Neural cell (in vitro differentiated cells): ENCODE results near the gene TIPRL. TPM values are rescaled to one million over a fixed set of nuclear protein-coding genes. Genes with fewer than 3 reads are reported as not detected.

ENCODE experiments used
- H2AFZ ChIP-seq: fragments of 200-600, 300-800 bp; sonication (generic), shearing (Covaris generic); 2 replicates; pipeline ENCODE4 v1.6.0; 2014; ENCODE audit warnings: low read depth, mild to moderate bottlenecking, antibody characterized with exemption, low read length, moderate library complexity
- H3F3A ChIP-seq: fragments of 200-600 bp; shearing (Covaris generic); 2 replicates; pipeline ENCODE4 v1.6.1; 2016; ENCODE audit warnings: mild to moderate bottlenecking, moderate library complexity, mixed read lengths, antibody characterized with exemption, low read length; ENCODE audit not compliant: insufficient read depth, poor library complexity, severe bottlenecking
- H3K27ac ChIP-seq: fragments of 200-600, 300-800 bp; sonication (generic), shearing (Covaris generic); 2 replicates; pipeline ENCODE4 v1.5.1; 2014; ENCODE audit warnings: mild to moderate bottlenecking, low read length, moderate library complexity
- H3K27me3 ChIP-seq: fragments of 300-800, 200-600 bp; sonication (generic), shearing (Covaris generic); 2 replicates; pipeline ENCODE4 v1.6.0; 2014; ENCODE audit warnings: mild to moderate bottlenecking, low read depth, low read length, moderate library complexity; ENCODE audit not compliant: insufficient read depth
- H3K36me3 ChIP-seq: fragments of 300-800, 200-600 bp; sonication (generic), shearing (Covaris generic); 2 replicates; pipeline ENCODE4 v1.5.1; 2014; ENCODE audit warnings: mild to moderate bottlenecking, antibody characterized with exemption, low read length, moderate library complexity; ENCODE audit not compliant: insufficient read depth
- H3K4me2 ChIP-seq: fragments of 300-800, 200-600 bp; sonication (generic), shearing (Covaris generic); 2 replicates; pipeline ENCODE4 v1.6.0; 2014; ENCODE audit warnings: mild to moderate bottlenecking, low read length
- H3K4me3 ChIP-seq: fragments of 300-800, 200-600 bp; sonication (generic), shearing (Covaris generic); 2 replicates; pipeline ENCODE4 v1.5.1; 2014; ENCODE audit warnings: mild to moderate bottlenecking, low read length, moderate library complexity
- H3K79me2 ChIP-seq: fragments of 200-600 bp; shearing (Covaris generic); replicated peaks from 2 replicates; pipeline ENCODE4 v1.6.0; 2014; ENCODE audit warnings: mild to moderate bottlenecking, low read length, moderate library complexity; ENCODE audit not compliant: insufficient read depth
- H3K9ac ChIP-seq: fragments of 300-800, 200-600 bp; sonication (generic), shearing (Covaris generic); 2 replicates; pipeline ENCODE4 v1.6.1; 2016; ENCODE audit warnings: mild to moderate bottlenecking, low read length, mixed read lengths
- H3K9me2 ChIP-seq: fragments of 200-600 bp; shearing (Covaris generic); 2 replicates; pipeline ENCODE4 v1.6.1; 2016; ENCODE audit warnings: mild to moderate bottlenecking, low read length, mixed read lengths; ENCODE audit not compliant: insufficient read depth
- H3K9me3 ChIP-seq: fragments of 200-600, 300-800 bp; sonication (generic), shearing (Covaris generic); 2 replicates; pipeline ENCODE4 v1.6.1; 2016; ENCODE audit warnings: mild to moderate bottlenecking, mixed run types, low read length, moderate library complexity, mixed read lengths
- H4K20me1 ChIP-seq: fragments of 200-600 bp; shearing (Covaris generic); 2 replicates; pipeline ENCODE4 v1.6.1; 2016; ENCODE audit warnings: mild to moderate bottlenecking, mixed run types; ENCODE audit not compliant: insufficient read depth
- CTCF ChIP-seq: fragments of 450-650 bp; IDR thresholded peaks from 2 replicates; pipeline ENCODE4 v1.5.1; 2014; ENCODE audit warnings: antibody characterized with exemption, mild to moderate bottlenecking, moderate library complexity; ENCODE audit not compliant: poor library complexity, severe bottlenecking
- EP300 ChIP-seq: fragments of 450-650 bp; conservative IDR thresholded peaks from 2 replicates; pipeline ENCODE4 v1.6.1; 2014; ENCODE audit warnings: antibody characterized with exemption, mild to moderate bottlenecking, moderate library complexity; ENCODE audit not compliant: poor library complexity, severe bottlenecking
- EZH2 ChIP-seq: fragments of 200-600, 300-800 bp; shearing (Covaris generic), sonication (generic); IDR thresholded peaks from 2 replicates; pipeline ENCODE4 v1.6.1; 2014; ENCODE audit warnings: antibody characterized with exemption, low read length, borderline replicate concordance, mild to moderate bottlenecking; ENCODE audit not compliant: insufficient read depth, poor library complexity, severe bottlenecking
- MXI1 ChIP-seq: fragments of 450-650 bp; conservative IDR thresholded peaks from 2 replicates; pipeline ENCODE4 v1.6.1; 2014; ENCODE audit warnings: antibody characterized with exemption, mild to moderate bottlenecking; ENCODE audit not compliant: poor library complexity, severe bottlenecking
- POLR2AphosphoS5 ChIP-seq: IDR thresholded peaks from 2 replicates; pipeline ENCODE4 v1.6.1; 2012
- RAD21 ChIP-seq: fragments of 450-650 bp; conservative IDR thresholded peaks from 2 replicates; pipeline ENCODE4 v1.6.1; 2014; ENCODE audit warnings: antibody characterized with exemption, mild to moderate bottlenecking, moderate library complexity
- REST ChIP-seq: IDR thresholded peaks from 2 replicates; pipeline ENCODE4 v1.6.1; 2012; ENCODE audit warnings: borderline replicate concordance
- SMC3 ChIP-seq: fragments of 450-650 bp; conservative IDR thresholded peaks from 2 replicates; pipeline ENCODE4 v1.6.1; 2014; ENCODE audit warnings: antibody characterized with exemption, mild to moderate bottlenecking, moderate library complexity; ENCODE audit not compliant: poor library complexity
- TAF1 ChIP-seq: IDR thresholded peaks from 2 replicates; pipeline ENCODE4 v1.6.1; 2012; ENCODE audit warnings: low read depth
- polyA plus RNA-seq: library from polyadenylated mRNA; depleted of rRNA; stranded (reverse); fragments of >200 nt; gene quantifications from 2 replicates; pipeline ENCODE4 v1.2.3, GENCODE V29; 2014

The TIPRL gene
- polyA plus RNA-seq, 1 donor from 2014 or later: 131 TPM

- no peak for TF ChIP-seq SMC3
Measured at GRCh38 chr1:168243636-168244212, 65.0 kb downstream of the TIPRL start (continued).

- H3K27me3 ChIP-seq: no peaks in the 10 kb centered on the region
- H3K4me2 ChIP-seq: no peak overlapping the region
- no peaks in the 10 kb centered on the region for H3K9me3 ChIP-seq
- no peak overlapping the region for H3K9ac ChIP-seq
- TF ChIP-seq EZH2 (no peak), RAD21 (no peak), POLR2AphosphoS5 (no peak), SMC3 (no peak), CTCF (no peak), REST (no peak), TAF1 (no peak), EP300 (no peak), MXI1 (no peak)
- H3F3A ChIP-seq: no peaks in the 10 kb centered on the region
- H4K20me1 ChIP-seq: no peaks in the 10 kb centered on the region
- H3K79me2 ChIP-seq: no peaks in the 10 kb centered on the region
- no peak overlapping the region for H2AFZ ChIP-seq
- no peak overlapping the region for H3K4me3 ChIP-seq
- no peaks in the 10 kb centered on the region for H3K36me3 ChIP-seq
- H3K9me2 ChIP-seq: no peaks in the 10 kb centered on the region
- H3K27ac ChIP-seq: no peak overlapping the region
Measured at GRCh38 chr1:168245042-168245441, 66.3 kb downstream of the TIPRL start.

- Histone ChIP-seq H3K27ac (no peak overlapping the region), H3K4me2 (no peak overlapping the region), H3K79me2 (no peaks in the 10 kb centered on the region), H3K36me3 (no peaks in the 10 kb centered on the region), H3K4me3 (no peak overlapping the region), H3K27me3 (no peaks in the 10 kb centered on the region), H3K9me3 (no peaks in the 10 kb centered on the region), H3K9me2 (no peaks in the 10 kb centered on the region), H4K20me1 (no peaks in the 10 kb centered on the region), H3F3A (no peaks in the 10 kb centered on the region), H2AFZ (no peak overlapping the region), H3K9ac (no peak overlapping the region)
- TF ChIP-seq MXI1 (no peak), REST (no peak)
Measured at GRCh38 chr1:168246506-168246905, 67.7 kb downstream of the TIPRL start.
